ENCODE measurements around the gene HMGCLL1.
A peak's percentile ranks its signal among the peaks of the same experiment; 100 is the strongest.

DNA sequence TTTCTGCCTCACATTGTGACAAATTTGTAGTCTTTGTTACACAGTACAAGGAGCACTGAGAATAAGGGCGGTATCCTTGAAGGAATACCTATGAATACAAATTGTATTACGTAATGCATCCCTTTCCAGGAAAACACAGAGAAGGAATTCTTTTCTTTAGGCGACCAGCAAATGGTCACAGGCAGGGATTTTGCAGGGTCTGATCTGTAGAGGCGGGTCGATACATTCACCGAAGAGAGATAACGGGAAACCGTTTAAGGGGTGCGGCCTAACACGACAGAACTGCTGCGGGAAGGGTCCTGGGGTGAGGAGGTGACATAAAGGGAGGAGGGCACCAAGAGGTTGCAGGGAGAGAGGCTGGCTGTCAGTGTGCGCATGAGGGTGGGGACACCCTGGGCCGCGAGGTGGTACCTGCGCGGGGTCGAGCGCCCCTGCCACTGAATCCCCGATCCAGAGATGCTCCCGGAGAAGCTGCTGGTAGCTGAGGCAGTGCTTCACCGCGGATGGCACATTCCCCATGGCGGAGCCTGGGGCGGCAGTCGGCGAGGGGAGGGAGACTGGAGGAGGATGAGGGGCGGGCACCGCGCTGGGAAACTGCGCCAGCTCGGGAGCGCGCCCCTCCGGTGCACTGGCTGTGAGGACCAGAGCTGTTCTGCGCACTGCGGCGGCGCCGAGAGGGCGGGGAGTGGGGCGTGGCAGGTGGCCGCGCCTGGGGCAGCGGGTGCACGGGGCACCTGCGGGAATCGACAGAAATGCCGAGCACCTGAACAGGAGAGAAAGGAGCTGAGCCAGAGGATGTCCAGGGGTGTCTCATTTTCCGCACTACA lies at the start of gene HMGCLL1:
- TF ChIP-seq, protein P1, sequence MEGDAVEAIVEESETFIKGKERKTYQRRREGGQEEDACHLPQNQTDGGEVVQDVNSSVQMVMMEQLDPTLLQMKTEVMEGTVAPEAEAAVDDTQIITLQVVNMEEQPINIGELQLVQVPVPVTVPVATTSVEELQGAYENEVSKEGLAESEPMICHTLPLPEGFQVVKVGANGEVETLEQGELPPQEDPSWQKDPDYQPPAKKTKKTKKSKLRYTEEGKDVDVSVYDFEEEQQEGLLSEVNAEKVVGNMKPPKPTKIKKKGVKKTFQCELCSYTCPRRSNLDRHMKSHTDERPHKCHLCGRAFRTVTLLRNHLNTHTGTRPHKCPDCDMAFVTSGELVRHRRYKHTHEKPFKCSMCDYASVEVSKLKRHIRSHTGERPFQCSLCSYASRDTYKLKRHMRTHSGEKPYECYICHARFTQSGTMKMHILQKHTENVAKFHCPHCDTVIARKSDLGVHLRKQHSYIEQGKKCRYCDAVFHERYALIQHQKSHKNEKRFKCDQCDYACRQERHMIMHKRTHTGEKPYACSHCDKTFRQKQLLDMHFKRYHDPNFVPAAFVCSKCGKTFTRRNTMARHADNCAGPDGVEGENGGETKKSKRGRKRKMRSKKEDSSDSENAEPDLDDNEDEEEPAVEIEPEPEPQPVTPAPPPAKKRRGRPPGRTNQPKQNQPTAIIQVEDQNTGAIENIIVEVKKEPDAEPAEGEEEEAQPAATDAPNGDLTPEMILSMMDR (IDR thresholded peaks at IDR 0.05) = no peak
- TF ChIP-seq POLR2A (IDR thresholded peaks at IDR 0.05) = peak in 1 of 3 donors; percentile 39
